Stimulated activated CD4-positive, alpha-beta T cell treated with anti-CD3 and anti-CD28 coated beads, Interleukin-1b, Interleukin-23, amount 100 ng/mL, for 4 hours (primary cell): ENCODE measurements around the gene E2F1.

ENCODE experiments used
- DNase-seq, 2 donors: peaks; one replicate each; pipeline ENCODE4 v3.0.0-alpha.2; 2020; ENCODE audit warnings: low read depth in 2 of 2

E2F1 gene

GRCh38 chr20:33686100-33686983, at the start of gene E2F1:
Gene E2F1, minus strand, starts transcription at chr20:33686385. Its CDS starts 121 bp downstream, at chr20:33686264.
- DNase-seq = peak; percentile 88 to 96

- no peak for DNase-seq
Measured at GRCh38 chr20:33733654-33734576, 47.7 kb upstream of the E2F1 start.

GRCh38 chr20:33732166-33732970, 46.2 kb upstream of the E2F1 start:
- peak; percentile 74 to 80 for DNase-seq

- DNase-seq = peak; percentile 83 to 84
Measured at GRCh38 chr20:33731693-33732165, 45.5 kb upstream of the E2F1 start, which contains the start of gene ZNF341. Gene ZNF341, plus strand, starts transcription at chr20:33731996. Its CDS starts 26 bp downstream, at chr20:33732022.

GRCh38 chr20:33730946-33731692, 44.9 kb upstream of the E2F1 start:
- no peak for DNase-seq

GRCh38 chr20:33729101-33729500, 42.9 kb upstream of the E2F1 start:
- no peak for DNase-seq

GRCh38 chr20:33728463-33728862, 42.3 kb upstream of the E2F1 start:
- DNase-seq = no peak

- no peak for DNase-seq
Measured at GRCh38 chr20:33727806-33728205, 41.6 kb upstream of the E2F1 start.

GRCh38 chr20:33727115-33727479, 40.9 kb upstream of the E2F1 start:
- no peak for DNase-seq

GRCh38 chr20:33725607-33726264, 39.6 kb upstream of the E2F1 start:
- no peak for DNase-seq

GRCh38 chr20:33724439-33725094, 38.4 kb upstream of the E2F1 start:
- no peak for DNase-seq

GRCh38 chr20:33721391-33722140, 35.4 kb upstream of the E2F1 start:
- DNase-seq = no peak

GRCh38 chr20:33719989-33720709, 34.0 kb upstream of the E2F1 start, which contains the start of gene PXMP4:
Gene PXMP4, minus strand, starts transcription at chr20:33720310. Its CDS starts 103 bp downstream, at chr20:33720207.
- peak; percentile 67 to 78 for DNase-seq

- DNase-seq = no peak
Measured at GRCh38 chr20:33719277-33719988, 33.2 kb upstream of the E2F1 start.

- no peak for DNase-seq
Measured at GRCh38 chr20:33716498-33716897, 30.3 kb upstream of the E2F1 start.

- DNase-seq = no peak
Measured at GRCh38 chr20:33713865-33714367, 27.7 kb upstream of the E2F1 start.

- no peak for DNase-seq
Measured at GRCh38 chr20:33711446-33711738, 25.2 kb upstream of the E2F1 start.
